Rectal smooth muscle tissue (tissue), 1 donor: ENCODE results near the gene MBIP.

ENCODE experiments used
- H3K27ac ChIP-seq: one replicate; pipeline ENCODE4 v1.7.0; 2013; ENCODE audit warnings: low read depth, low read length, inconsistent platforms
- H3K27me3 ChIP-seq: one replicate; pipeline ENCODE4 v1.7.0; 2013; ENCODE audit warnings: low read length; ENCODE audit not compliant: control insufficient read depth, insufficient read depth
- H3K36me3 ChIP-seq: one replicate; pipeline ENCODE4 v1.7.0; 2013; ENCODE audit warnings: low read length; ENCODE audit not compliant: control insufficient read depth, insufficient read depth
- H3K4me1 ChIP-seq: one replicate; pipeline ENCODE4 v1.7.0; 2013; ENCODE audit warnings: low read length; ENCODE audit not compliant: control insufficient read depth, insufficient read depth
- H3K4me3 ChIP-seq: one replicate; pipeline ENCODE4 v1.7.0; 2013; ENCODE audit warnings: low read length
- H3K9ac ChIP-seq: one replicate; pipeline ENCODE4 v1.7.0; 2013; ENCODE audit warnings: low read length

MBIP gene

GRCh38 chr14:36303960-36304359, 16.5 kb downstream of the MBIP start:
- Histone ChIP-seq H3K4me3 (no peak overlapping the region), H3K36me3 (peaks cover 13% of the 10 kb centered on the region), H3K27ac (no peak overlapping the region), H3K9ac (no peak overlapping the region), H3K27me3 (no peaks in the 10 kb centered on the region), H3K4me1 (no peaks in the 10 kb centered on the region)

GRCh38 chr14:36302823-36303222, 17.6 kb downstream of the MBIP start:
- H3K9ac ChIP-seq = no peak overlapping the region
- no peaks in the 10 kb centered on the region for H3K4me1 ChIP-seq
- no peak overlapping the region for H3K4me3 ChIP-seq
- peaks cover 10% of the 10 kb centered on the region for H3K36me3 ChIP-seq
- H3K27me3 ChIP-seq = no peaks in the 10 kb centered on the region
- no peak overlapping the region for H3K27ac ChIP-seq

- H3K9ac ChIP-seq = no peak overlapping the region
- H3K4me1 ChIP-seq = no peaks in the 10 kb centered on the region
- H3K27ac ChIP-seq = no peak overlapping the region
- peaks cover 15% of the 10 kb centered on the region for H3K36me3 ChIP-seq
- no peaks in the 10 kb centered on the region for H3K27me3 ChIP-seq
- H3K4me3 ChIP-seq = no peak overlapping the region
Observed at GRCh38 chr14:36301159-36301558, 19.3 kb downstream of the MBIP start.

GRCh38 chr14:36300337-36300736, 20.1 kb downstream of the MBIP start:
- H3K27ac ChIP-seq = no peak overlapping the region

GRCh38 chr14:36295642-36296627, 24.5 kb downstream of the MBIP start:
- no peak overlapping the region for H3K9ac ChIP-seq
- no peak overlapping the region for H3K4me3 ChIP-seq
- H3K36me3 ChIP-seq = peaks cover 7% of the 10 kb centered on the region
- H3K27ac ChIP-seq = no peak overlapping the region
- no peaks in the 10 kb centered on the region for H3K27me3 ChIP-seq
- no peaks in the 10 kb centered on the region for H3K4me1 ChIP-seq

More at GRCh38 chr14:36300337-36300736, 20.1 kb downstream of the MBIP start:
- Histone ChIP-seq H3K4me3 (no peak overlapping the region), H3K4me1 (no peaks in the 10 kb centered on the region), H3K9ac (no peak overlapping the region), H3K36me3 (peaks cover 15% of the 10 kb centered on the region), H3K27me3 (no peaks in the 10 kb centered on the region)

GRCh38 chr14:36294543-36294942, 25.9 kb downstream of the MBIP start:
- H3K9ac ChIP-seq = no peak overlapping the region
- H3K27ac ChIP-seq = no peak overlapping the region
- H3K36me3 ChIP-seq = peaks cover 5% of the 10 kb centered on the region
- no peaks in the 10 kb centered on the region for H3K27me3 ChIP-seq
- no peak overlapping the region for H3K4me3 ChIP-seq
- H3K4me1 ChIP-seq = no peaks in the 10 kb centered on the region

- Histone ChIP-seq H3K9ac (no peak overlapping the region), H3K27ac (no peak overlapping the region), H3K4me3 (no peak overlapping the region), H3K4me1 (no peaks in the 10 kb centered on the region), H3K27me3 (no peaks in the 10 kb centered on the region), H3K36me3 (peaks cover 5% of the 10 kb centered on the region)
Observed at GRCh38 chr14:36293824-36294223, 26.6 kb downstream of the MBIP start.

GRCh38 chr14:36289954-36290353, 30.5 kb downstream of the MBIP start:
- no peaks in the 10 kb centered on the region for H3K36me3 ChIP-seq
- H3K27ac ChIP-seq = no peak overlapping the region
- H3K4me1 ChIP-seq = no peaks in the 10 kb centered on the region
- no peak overlapping the region for H3K9ac ChIP-seq
- no peaks in the 10 kb centered on the region for H3K27me3 ChIP-seq
- no peak overlapping the region for H3K4me3 ChIP-seq

GRCh38 chr14:36288496-36288895, 31.9 kb downstream of the MBIP start:
- Histone ChIP-seq H3K4me3 (no peak overlapping the region), H3K27ac (no peak overlapping the region), H3K9ac (no peak overlapping the region), H3K4me1 (no peaks in the 10 kb centered on the region), H3K27me3 (no peaks in the 10 kb centered on the region), H3K36me3 (no peaks in the 10 kb centered on the region)

- Histone ChIP-seq H3K27me3 (no peaks in the 10 kb centered on the region), H3K27ac (no peak overlapping the region), H3K4me1 (no peaks in the 10 kb centered on the region), H3K36me3 (no peaks in the 10 kb centered on the region), H3K9ac (no peak overlapping the region), H3K4me3 (no peak overlapping the region)
Observed at GRCh38 chr14:36284971-36285595, 35.4 kb downstream of the MBIP start.

GRCh38 chr14:36281309-36281708, 39.1 kb downstream of the MBIP start:
- no peak overlapping the region for H3K27ac ChIP-seq
- no peaks in the 10 kb centered on the region for H3K27me3 ChIP-seq
- H3K4me3 ChIP-seq = no peak overlapping the region

GRCh38 chr14:36279306-36280190, 40.9 kb downstream of the MBIP start:
- H3K4me1 ChIP-seq = no peaks in the 10 kb centered on the region
- no peak overlapping the region for H3K27ac ChIP-seq
- H3K36me3 ChIP-seq = no peaks in the 10 kb centered on the region
- no peaks in the 10 kb centered on the region for H3K27me3 ChIP-seq
- no peak overlapping the region for H3K9ac ChIP-seq
- H3K4me3 ChIP-seq = no peak overlapping the region

More at GRCh38 chr14:36281309-36281708, 39.1 kb downstream of the MBIP start:
- no peaks in the 10 kb centered on the region for H3K36me3 ChIP-seq
- no peak overlapping the region for H3K9ac ChIP-seq
- H3K4me1 ChIP-seq = no peaks in the 10 kb centered on the region
